HCT116 (cell line): ENCODE results near the gene AKAP9. TPM values are rescaled to one million over a fixed set of nuclear protein-coding genes. Genes with fewer than 3 reads are reported as not detected.

Experiments used
- ATAC-seq: fragments of 200-7000 bp; cut with Tn5 transposase; 2 replicates; pipeline ENCODE4 v1.9.1; 2020; ENCODE audit warnings: mild to moderate bottlenecking, moderate library complexity
- BruUV-seq: library from RNA; stranded (reverse); fragments of 400-500 nt; replicated peaks from 2 replicates; lab custom pipeline; 2021; lab: Mats Ljungman, UMichigan
- CTCF ChIA-PET: fragments of 300-600 bp; sonication (Branson Sonifier 250); formaldehyde crosslinking; loops from one replicate; lab custom pipeline; 2021; ENCODE audit warnings: antibody characterized with exemption; lab: Charles Lee
- POLR2A ChIA-PET: fragments of 300-600, 350-600 bp; sonication (Branson Sonifier 250); formaldehyde crosslinking; loops from one replicate; lab custom pipeline; 2021; ENCODE audit warnings: antibody characterized with exemption; lab: Charles Lee
- RAD21 ChIA-PET, 2 experiments: fragments of 300-600 bp; sonication (Branson Sonifier 250); formaldehyde crosslinking; loops; one replicate each; lab custom pipeline; 2023; ENCODE audit warnings: low total read pairs in 2 of 2; ENCODE audit not compliant: uncharacterized antibody in 2 of 2, unreplicated experiment in 2 of 2, low non-redundant PET in 1 of 2; lab: Charles Lee
- DNase-seq: peaks from one replicate; pipeline ENCODE4 v3.0.0-alpha.2; 2010; ENCODE audit warnings: low read depth, low spot score
- H2AFZ ChIP-seq: fragments of 200-600 bp; shearing (Covaris generic), sonication (generic); 2 replicates; pipeline ENCODE4 v1.6.1; 2017; ENCODE audit warnings: low read depth, mixed run types, mixed read lengths, antibody characterized with exemption, low read length; ENCODE audit not compliant: poor library complexity, severe bottlenecking
- H3K27ac ChIP-seq: 2 replicates; pipeline ENCODE4 v1.5.1; 2012; ENCODE audit warnings: low read depth, low read length
- H3K27me3 ChIP-seq: fragments of 200-600 bp; sonication (generic); 2 replicates; pipeline ENCODE4 v1.6.1; 2016; ENCODE audit warnings: mixed run types, low read length, mixed read lengths; ENCODE audit not compliant: insufficient read depth
- H3K36me3 ChIP-seq, 2 experiments: fragments of 200-500 bp in 1 of 2; fragments of 200-600 bp in 1 of 2; sonication (Bioruptor generic) in 1 of 2; sonication (generic) in 1 of 2; 2 replicates each; pipeline versions ENCODE4 v1.5.1 to v1.6.1; 2014 to 2016; ENCODE audit warnings: low read length in 2 of 2, inconsistent platforms in 1 of 2, mixed read lengths in 1 of 2, mixed run types in 1 of 2; ENCODE audit not compliant: insufficient read depth in 2 of 2, control insufficient read depth in 1 of 2
- H3K4me1 ChIP-seq, 2 experiments: fragments of 200-600 bp in 1 of 2; sonication (generic) in 1 of 2; 2 replicates each; pipeline versions ENCODE4 v1.5.1 to v1.6.1; 2012 to 2017; ENCODE audit warnings: low read length in 2 of 2, inconsistent platforms in 1 of 2, mild to moderate bottlenecking in 1 of 2, mixed read lengths in 1 of 2, mixed run types in 1 of 2, moderate library complexity in 1 of 2; ENCODE audit not compliant: insufficient read depth in 2 of 2, control insufficient read depth in 1 of 2
- H3K4me2 ChIP-seq: fragments of 200-600 bp; sonication (generic); 2 replicates; pipeline ENCODE4 v1.6.1; 2017; ENCODE audit warnings: mixed run types, low read length, mixed read lengths
- H3K4me3 ChIP-seq, 2 experiments: fragments of 200-600 bp in 1 of 2; sonication (generic) in 1 of 2; replicated peaks in 1 of 2; 2 replicates each; pipeline ENCODE4 v1.5.1; 2011 to 2016; ENCODE audit warnings: low read length in 2 of 2, control low read depth in 1 of 2, low read depth in 1 of 2, mild to moderate bottlenecking in 1 of 2, mixed read lengths in 1 of 2, mixed run types in 1 of 2
- H3K79me2 ChIP-seq: fragments of 200-600 bp; sonication (generic); 2 replicates; pipeline ENCODE4 v1.6.1; 2017; ENCODE audit warnings: mild to moderate bottlenecking, mixed run types, low read length, moderate library complexity, mixed read lengths; ENCODE audit not compliant: insufficient read depth
- H3K9ac ChIP-seq: fragments of 200-600 bp; sonication (generic); 2 replicates; pipeline ENCODE4 v1.6.1; 2016; ENCODE audit warnings: low read length, mixed read lengths
- H3K9me2 ChIP-seq: fragments of 200-600 bp; sonication (generic), shearing (Covaris generic); 2 replicates; pipeline ENCODE4 v1.6.1; 2017; ENCODE audit warnings: mixed run types, mild to moderate bottlenecking, moderate library complexity; ENCODE audit not compliant: insufficient read depth
- H3K9me3 ChIP-seq, 2 experiments: fragments of 200-500 bp in 1 of 2; fragments of 200-600 bp in 1 of 2; sonication (Bioruptor generic) in 1 of 2; sonication (generic) in 1 of 2; 2 replicates each; pipeline ENCODE4 v1.6.1; 2014 to 2017; ENCODE audit warnings: low read length in 2 of 2, mixed read lengths in 2 of 2, inconsistent platforms in 1 of 2, low read depth in 1 of 2, mild to moderate bottlenecking in 1 of 2, mixed run types in 1 of 2, moderate library complexity in 1 of 2; ENCODE audit not compliant: control insufficient read depth in 1 of 2, insufficient read depth in 1 of 2
- H4K20me1 ChIP-seq: fragments of 200-600 bp; sonication (generic), shearing (Covaris generic); 2 replicates; pipeline ENCODE4 v1.6.1; 2017; ENCODE audit warnings: mixed run types, mild to moderate bottlenecking, moderate library complexity; ENCODE audit not compliant: insufficient read depth
- EGR1 ChIP-seq: IDR thresholded peaks from 2 replicates; pipeline ENCODE4 v1.6.1; 2012; ENCODE audit warnings: low read depth
- ELF1 ChIP-seq: IDR thresholded peaks from 2 replicates; pipeline ENCODE4 v1.6.1; 2012; ENCODE audit warnings: low read depth, borderline replicate concordance
- FOSL1 ChIP-seq: IDR thresholded peaks from 2 replicates; pipeline ENCODE4 v1.6.1; 2012; ENCODE audit warnings: low read depth
- SP1 ChIP-seq: IDR thresholded peaks from 2 replicates; pipeline ENCODE4 v1.6.1; 2012; ENCODE audit warnings: low read depth
- SRF ChIP-seq: IDR thresholded peaks from 2 replicates; pipeline ENCODE4 v1.6.1; 2012; ENCODE audit warnings: low read depth
- TCF7L2 ChIP-seq: IDR thresholded peaks from 2 replicates; pipeline ENCODE4 v1.7.0; 2011; ENCODE audit warnings: borderline replicate concordance, inconsistent platforms; ENCODE audit not compliant: insufficient read depth, insufficient read length; ENCODE audit errors: extremely low read depth
- intact Hi-C: fragments of 100-400 bp; cut with micrococcal nuclease; formaldehyde crosslinking; loops from 2 replicates; pipeline ENCODE4 v1.10.0; 2022
- total RNA-seq: library from RNA; stranded (reverse); gene quantifications from one replicate; pipeline ENCODE4 v1.2.1, GENCODE V29; 2021; ENCODE audit not compliant: unreplicated experiment
- TF ChIP-seq, protein P1 (sequence below): IDR thresholded peaks from 2 replicates; pipeline ENCODE4 v1.6.1; 2012

The AKAP9 gene
- total RNA-seq, 1 experiment from 2014 or later, result 32.6 TPM

DNA sequence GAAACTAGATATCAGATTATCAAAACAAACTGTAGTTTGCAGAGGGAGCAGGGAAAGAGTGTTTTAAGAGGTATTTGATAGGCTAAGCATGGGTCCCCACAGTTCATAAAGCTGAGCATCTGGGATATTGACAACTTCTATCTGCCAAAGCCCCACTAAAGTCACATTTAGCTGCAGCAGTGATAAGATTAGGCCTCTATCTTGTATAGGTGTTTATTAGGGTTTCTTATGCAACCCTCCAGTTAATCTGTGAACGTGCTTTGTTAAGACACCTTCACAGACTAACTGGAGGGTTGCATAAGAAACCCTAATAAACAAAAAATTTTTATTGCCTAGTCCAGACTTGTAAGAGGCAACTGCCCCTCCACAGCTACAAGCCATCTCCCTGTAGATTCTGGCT, 115.6 kb downstream of the AKAP9 start:
- Histone ChIP-seq H3K9ac (no peak overlapping the region), H3K9me3 (no peaks in the 10 kb centered on the region), H4K20me1 (no peaks in the 10 kb centered on the region), H3K9me2 (no peaks in the 10 kb centered on the region), H3K4me3 (no peak overlapping the region), H3K4me2 (no peak overlapping the region), H2AFZ (no peak overlapping the region), H3K79me2 (no peaks in the 10 kb centered on the region), H3K36me3 (no peaks in the 10 kb centered on the region), H3K27ac (no peak overlapping the region), H3K27me3 (no peaks in the 10 kb centered on the region), H3K4me1 (peaks cover 0 to 4% of the 10 kb centered on the region in 2 experiments; a peak in 2 of 4 replicates)
- ChIA-PET POLR2A (no interaction called here), RAD21 (no interaction called here), CTCF (no interaction called here)
- DNase-seq, result no peak
- intact Hi-C loops, result no loop called here
- BruUV-seq, result no TSS peak
- TF ChIP-seq SRF (no peak), SP1 (no peak), EGR1 (no peak), ELF1 (no peak), TCF7L2 (no peak)
- TF ChIP-seq, protein P1, sequence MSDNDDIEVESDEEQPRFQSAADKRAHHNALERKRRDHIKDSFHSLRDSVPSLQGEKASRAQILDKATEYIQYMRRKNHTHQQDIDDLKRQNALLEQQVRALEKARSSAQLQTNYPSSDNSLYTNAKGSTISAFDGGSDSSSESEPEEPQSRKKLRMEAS, result no peak
- ATAC-seq, result no peak

DNA sequence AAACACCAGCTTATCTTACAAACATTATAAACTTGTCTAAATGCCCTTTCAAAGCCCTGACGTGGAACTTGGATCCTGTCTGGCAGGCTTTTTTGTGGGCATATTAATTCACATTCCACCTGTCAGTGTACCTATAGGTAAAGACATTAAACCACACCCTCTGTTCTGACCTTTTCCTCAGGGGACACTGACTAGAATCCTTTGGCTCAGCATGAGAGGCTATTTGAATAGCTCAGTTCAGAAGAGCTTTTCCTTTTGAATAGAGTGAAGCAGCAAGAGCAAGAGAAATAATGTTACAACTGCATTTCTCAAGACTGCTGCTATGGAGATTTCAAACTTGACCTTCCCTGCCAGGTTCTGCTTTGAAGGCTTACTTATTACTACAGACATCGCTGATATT, 116.7 kb downstream of the AKAP9 start:
- ChIA-PET POLR2A (no interaction called here), RAD21 (no interaction called here), CTCF (no interaction called here)
- H3K4me3 ChIP-seq, result no peak overlapping the region
- peaks cover 0 to 4% of the 10 kb centered on the region in 2 experiments; a peak in 2 of 4 replicates for H3K4me1 ChIP-seq
- no peaks in the 10 kb centered on the region for H3K9me3 ChIP-seq
- peak; percentile 50 for ATAC-seq
- no peaks in the 10 kb centered on the region for H3K9me2 ChIP-seq
- H4K20me1 ChIP-seq, result no peaks in the 10 kb centered on the region
- no peaks in the 10 kb centered on the region for H3K79me2 ChIP-seq
- 0 out of 2 replicates have a peak overlapping the region, but pooled peaks have one; percentile 9 for H3K4me2 ChIP-seq
- H2AFZ ChIP-seq, result no peak overlapping the region
- H3K27me3 ChIP-seq, result no peaks in the 10 kb centered on the region
- no peaks in the 10 kb centered on the region for H3K36me3 ChIP-seq
- intact Hi-C loops, result no loop called here
- BruUV-seq, result no TSS peak
- H3K9ac ChIP-seq, result no peak overlapping the region
- no peak overlapping the region for H3K27ac ChIP-seq
- no peak for DNase-seq
- TF ChIP-seq FOSL1, result no peak
